Liver (tissue), 9 donors: Measurements from ENCODE around the gene EHD1. TPM values are rescaled to one million over a fixed set of nuclear protein-coding genes. Genes with fewer than 3 reads are reported as not detected.
A peak's percentile ranks its signal among the peaks of the same experiment; 100 is the strongest.

Source experiments
- DNase-seq: peaks from one replicate; pipeline ENCODE4 v3.0.0-alpha.2; 2017; ENCODE audit warnings: low spot score
- H3K27ac ChIP-seq, 2 donors: one replicate each; pipeline ENCODE4 v1.7.0; 2013; ENCODE audit warnings: inconsistent platforms in 2 of 2, low read length in 2 of 2, control low read depth in 1 of 2, low read depth in 1 of 2, mild to moderate bottlenecking in 1 of 2
- H3K27me3 ChIP-seq, 4 donors: one replicate each; pipeline versions ENCODE4 v1.6.1 to v1.7.0; 2013; ENCODE audit warnings: low read length in 3 of 4, inconsistent platforms in 1 of 4, mild to moderate bottlenecking in 1 of 4, moderate library complexity in 1 of 4; ENCODE audit not compliant: control insufficient read depth in 4 of 4, insufficient read depth in 4 of 4
- H3K36me3 ChIP-seq, 4 donors: one replicate each; pipeline versions ENCODE4 v1.6.1 to v1.7.0; 2013; ENCODE audit warnings: low read length in 3 of 4, mild to moderate bottlenecking in 3 of 4, low read depth in 1 of 4, moderate library complexity in 1 of 4; ENCODE audit not compliant: control insufficient read depth in 4 of 4, insufficient read depth in 3 of 4
- H3K4me1 ChIP-seq, 4 donors: one replicate each; pipeline versions ENCODE4 v1.6.1 to v1.7.0; 2013; ENCODE audit warnings: low read length in 3 of 4, mild to moderate bottlenecking in 3 of 4, moderate library complexity in 1 of 4; ENCODE audit not compliant: control insufficient read depth in 4 of 4, insufficient read depth in 4 of 4
- H3K4me3 ChIP-seq, 3 donors: one replicate each; pipeline versions ENCODE4 v1.6.1 to v1.7.0; 2013; ENCODE audit warnings: low read length in 3 of 3, control low read depth in 1 of 3, low read depth in 1 of 3, mild to moderate bottlenecking in 1 of 3
- H3K9ac ChIP-seq, 2 donors: one replicate each; pipeline ENCODE4 v1.7.0; 2013; ENCODE audit warnings: low read length in 2 of 2, mild to moderate bottlenecking in 2 of 2, moderate library complexity in 2 of 2, control low read depth in 1 of 2, low read depth in 1 of 2
- H3K9me3 ChIP-seq, 4 donors: one replicate each; pipeline versions ENCODE4 v1.6.1 to v1.7.0; 2013; ENCODE audit warnings: low read length in 3 of 4; ENCODE audit not compliant: control insufficient read depth in 4 of 4
- CTCF ChIP-seq: fragments of 150-350 bp; IDR thresholded peaks from 2 replicates; pipeline ENCODE4 v1.5.1; 2017; ENCODE audit warnings: improper control_type of control experiment, low read depth, low read length; ENCODE audit not compliant: missing input control
- FOXA1 ChIP-seq: IDR thresholded peaks from 2 replicates; pipeline ENCODE4 v1.6.1; 2016; ENCODE audit warnings: antibody characterized with exemption
- FOXA2 ChIP-seq: IDR thresholded peaks from 2 replicates; pipeline ENCODE4 v1.6.1; 2016; ENCODE audit warnings: antibody characterized with exemption
- GABPA ChIP-seq, 2 donors: IDR thresholded peaks in 1 of 2; conservative IDR thresholded peaks in 1 of 2; 2 replicates each; pipeline ENCODE4 v1.6.1; 2016; ENCODE audit warnings: antibody characterized with exemption in 2 of 2, mild to moderate bottlenecking in 1 of 2, moderate library complexity in 1 of 2
- HNF4G ChIP-seq: IDR thresholded peaks from 2 replicates; pipeline ENCODE4 v1.6.1; 2016; ENCODE audit warnings: antibody characterized with exemption
- JUND ChIP-seq, 2 donors: IDR thresholded peaks; 2 replicates each; pipeline ENCODE4 v1.6.1; 2016; ENCODE audit warnings: antibody characterized with exemption in 2 of 2
- MAX ChIP-seq: IDR thresholded peaks from 2 replicates; pipeline ENCODE4 v1.6.1; 2016; ENCODE audit warnings: antibody characterized with exemption
- NR2F2 ChIP-seq: IDR thresholded peaks from 2 replicates; pipeline ENCODE4 v1.6.1; 2016; ENCODE audit warnings: antibody characterized with exemption
- SP1 ChIP-seq: IDR thresholded peaks from 2 replicates; pipeline ENCODE4 v1.6.1; 2018; ENCODE audit warnings: antibody characterized with exemption, mild to moderate bottlenecking
- TAF1 ChIP-seq: conservative IDR thresholded peaks from 2 replicates; pipeline ENCODE4 v1.6.1; 2016; ENCODE audit warnings: antibody characterized with exemption, mild to moderate bottlenecking
- WGBS: extraction: QIAGEN DNeasy Blood & Tissue Kit; methylation state at CpG from one replicate; pipeline ENCODE4 v1.1.7; 2013; 5-methylcytosine and 5-hydroxymethylcytosine counted together
- polyA plus RNA-seq, 2 donors: library from polyadenylated mRNA; stranded (reverse) in 1 of 2; unstranded in 1 of 2; fragments of 200-250 nt in 1 of 2; fragments of >200 nt in 1 of 2; fragmentation: Nextera tagmentation in 1 of 2; extraction: Ambion mirVana in 1 of 2; gene quantifications; one replicate each; pipeline versions ENCODE4 v1.2.1 to v1.2.3, GENCODE V29; 2013 to 2015
- total RNA-seq, 2 donors: library from RNA; depleted of rRNA; stranded (reverse); fragments of >200 nt; gene quantifications; one replicate each; pipeline ENCODE4 v1.2.3, GENCODE V29; 2014
- donor health status: healthy.
- donor health status: healthy.
- donor health status: healthy.
- donor health status: healthy.
- donor health status: healthy.

The EHD1 gene
- total and polyA plus RNA-seq, 4 donors: 8.3 to 36.4 (median 19.2) TPM

- peak; percentile 62 for DNase-seq
- 4% methylated on average over 44 of the region's 44 CpGs for WGBS
Measured at GRCh38 chr11:64809781-64810241, 68.6 kb downstream of the EHD1 start.

GRCh38 chr11:64805481-64805880, 72.9 kb downstream of the EHD1 start:
- WGBS: 99% methylated on average over 9 of the region's 9 CpGs
- Histone ChIP-seq H3K4me1 (peaks cover 6 to 26% (median 17%) of the 10 kb centered on the region in 4 donors), H3K27ac (no peak overlapping the region), H3K36me3 (peaks cover 6 to 22% (median 7%) of the 10 kb centered on the region in 4 donors), H3K9ac (no peak overlapping the region), H3K4me3 (no peak overlapping the region), H3K9me3 (no peaks in the 10 kb centered on the region), H3K27me3 (no peaks in the 10 kb centered on the region)
- TF ChIP-seq FOXA1 (no peak), CTCF (no peak), TAF1 (no peak)
- no peak for DNase-seq

More at GRCh38 chr11:64809781-64810241, 68.6 kb downstream of the EHD1 start:
- Histone ChIP-seq H3K4me3 (peak overlapping the region; percentile 62 to 84 (median 81)), H3K27me3 (no peaks in the 10 kb centered on the region), H3K9ac (no peak overlapping the region), H3K36me3 (peaks cover 3 to 20% (median 5%) of the 10 kb centered on the region in 4 donors), H3K4me1 (peaks cover 4 to 12% (median 7%) of the 10 kb centered on the region in 4 donors), H3K9me3 (no peaks in the 10 kb centered on the region), H3K27ac (peak overlapping the region; percentile 15 to 54)
- TF ChIP-seq HNF4G (no peak), JUND (IDR thresholded peaks at IDR 0.05) (no peak), SP1 (no peak), MAX (no peak), GABPA (IDR thresholded peaks at IDR 0.05 in 1 of 2, conservative IDR thresholded peaks at IDR 0.05 in 1 of 2) (no peak)

- Histone ChIP-seq H3K4me3 (no peak overlapping the region), H3K4me1 (peaks cover 4 to 23% (median 15%) of the 10 kb centered on the region in 4 donors), H3K9me3 (no peaks in the 10 kb centered on the region), H3K27ac (no peak overlapping the region), H3K27me3 (no peaks in the 10 kb centered on the region), H3K36me3 (peaks cover 6 to 22% (median 7%) of the 10 kb centered on the region in 4 donors), H3K9ac (no peak overlapping the region)
- no peak for DNase-seq
- 93% methylated on average over 41 of the region's 41 CpGs for WGBS
- TF ChIP-seq NR2F2: no peak
Measured at GRCh38 chr11:64804346-64805210, 73.8 kb downstream of the EHD1 start.

GRCh38 chr11:64803846-64804345, 74.5 kb downstream of the EHD1 start:
- TF ChIP-seq FOXA2: no peak
- 63% methylated on average over 15 of the region's 15 CpGs for WGBS
- Histone ChIP-seq H3K27ac (peak overlapping the region; percentile 60 to 82), H3K9me3 (no peaks in the 10 kb centered on the region), H3K4me3 (peak overlapping the region; percentile 42 to 67 (median 65)), H3K4me1 (peaks cover 3 to 18% (median 10%) of the 10 kb centered on the region in 4 donors), H3K27me3 (no peaks in the 10 kb centered on the region), H3K9ac (peak overlapping the region in 1 of 2 donors; percentile 58), H3K36me3 (peaks cover 6 to 24% (median 7%) of the 10 kb centered on the region in 4 donors)
- DNase-seq: no peak
